Calu3 (cell line): ENCODE results near the gene CDH4. TPM values are rescaled to one million over a fixed set of nuclear protein-coding genes. Genes with fewer than 3 reads are reported as not detected.

ENCODE experiments used
- BruUV-seq: library from RNA; stranded (reverse); fragments of 400-500 nt; replicated peaks from 2 replicates; lab custom pipeline; 2021; lab: Mats Ljungman, UMichigan
- CTCF ChIA-PET: fragments of 300-600 bp; sonication (Branson Sonifier 250); formaldehyde crosslinking; loops from one replicate; lab custom pipeline; 2022; ENCODE audit warnings: antibody characterized with exemption; lab: Charles Lee
- DNase-seq: peaks from one replicate; pipeline ENCODE4 v3.0.0; 2022
- H3K27ac Mint-ChIP-seq: one replicate; pipeline ENCODE4 v1.8.0; 2022; ENCODE audit warnings: mixed read lengths; ENCODE audit not compliant: unreplicated experiment
- H3K27me3 Mint-ChIP-seq: one replicate; pipeline ENCODE4 v1.8.0; 2022; ENCODE audit warnings: mixed read lengths; ENCODE audit not compliant: unreplicated experiment
- H3K36me3 Mint-ChIP-seq: one replicate; pipeline ENCODE4 v1.8.0; 2022; ENCODE audit warnings: mild to moderate bottlenecking, moderate library complexity, mixed read lengths; ENCODE audit not compliant: insufficient read depth, unreplicated experiment
- H3K4me1 Mint-ChIP-seq: one replicate; pipeline ENCODE4 v1.8.0; 2022; ENCODE audit warnings: mild to moderate bottlenecking, low read depth, mixed read lengths; ENCODE audit not compliant: unreplicated experiment
- H3K4me3 Mint-ChIP-seq: one replicate; pipeline ENCODE4 v1.8.0; 2022; ENCODE audit warnings: mild to moderate bottlenecking, low read depth, moderate library complexity, mixed read lengths; ENCODE audit not compliant: unreplicated experiment
- H3K9me3 Mint-ChIP-seq: one replicate; pipeline ENCODE4 v1.8.0; 2022; ENCODE audit warnings: low read depth, mixed read lengths; ENCODE audit not compliant: unreplicated experiment
- intact Hi-C: fragments of 100-400 bp; cut with micrococcal nuclease; formaldehyde crosslinking; loops from one replicate; pipeline ENCODE4 v1.10.0; 2022; ENCODE audit not compliant: unreplicated experiment
- total RNA-seq: library from RNA; stranded (reverse); gene quantifications from 2 replicates; pipeline ENCODE4 v1.2.3, GENCODE V29; 2022
- TF ChIP-seq, protein P1 (sequence below): fragments of 200-600 bp; IDR thresholded peaks from one replicate; pipeline ENCODE4 v1.8.0; 2022; ENCODE audit warnings: antibody characterized with exemption; ENCODE audit not compliant: unreplicated experiment

Gene CDH4
- total RNA-seq, 1 experiment from 2014 or later = not detected

DNA sequence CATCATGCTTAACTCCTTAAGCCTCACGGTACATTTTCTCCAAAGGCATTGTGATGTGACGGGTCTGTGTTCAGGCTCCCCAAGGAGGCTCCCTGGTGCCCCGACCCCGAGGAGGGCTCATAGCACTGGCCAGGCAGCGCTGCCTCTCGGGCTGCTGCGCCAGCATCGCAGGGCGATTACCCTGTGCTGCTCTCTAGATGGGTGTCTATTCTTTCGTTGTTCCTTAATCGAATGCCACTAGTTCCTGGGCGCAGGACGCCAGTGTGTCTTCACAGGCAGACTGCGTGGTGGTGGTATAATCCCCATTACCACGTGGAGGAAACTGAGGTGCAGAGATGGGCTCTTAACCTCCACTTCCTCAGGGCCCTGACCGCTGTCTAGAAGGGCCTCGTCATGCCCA lies 267.4 kb downstream of the CDH4 start:
- H3K27me3 Mint-ChIP-seq = peaks cover 34% of the 10 kb centered on the region
- H3K36me3 Mint-ChIP-seq = no peaks in the 10 kb centered on the region
- peaks cover 10% of the 10 kb centered on the region for H3K9me3 Mint-ChIP-seq
- CTCF ChIA-PET = no interaction called here
- TF ChIP-seq, protein P1, sequence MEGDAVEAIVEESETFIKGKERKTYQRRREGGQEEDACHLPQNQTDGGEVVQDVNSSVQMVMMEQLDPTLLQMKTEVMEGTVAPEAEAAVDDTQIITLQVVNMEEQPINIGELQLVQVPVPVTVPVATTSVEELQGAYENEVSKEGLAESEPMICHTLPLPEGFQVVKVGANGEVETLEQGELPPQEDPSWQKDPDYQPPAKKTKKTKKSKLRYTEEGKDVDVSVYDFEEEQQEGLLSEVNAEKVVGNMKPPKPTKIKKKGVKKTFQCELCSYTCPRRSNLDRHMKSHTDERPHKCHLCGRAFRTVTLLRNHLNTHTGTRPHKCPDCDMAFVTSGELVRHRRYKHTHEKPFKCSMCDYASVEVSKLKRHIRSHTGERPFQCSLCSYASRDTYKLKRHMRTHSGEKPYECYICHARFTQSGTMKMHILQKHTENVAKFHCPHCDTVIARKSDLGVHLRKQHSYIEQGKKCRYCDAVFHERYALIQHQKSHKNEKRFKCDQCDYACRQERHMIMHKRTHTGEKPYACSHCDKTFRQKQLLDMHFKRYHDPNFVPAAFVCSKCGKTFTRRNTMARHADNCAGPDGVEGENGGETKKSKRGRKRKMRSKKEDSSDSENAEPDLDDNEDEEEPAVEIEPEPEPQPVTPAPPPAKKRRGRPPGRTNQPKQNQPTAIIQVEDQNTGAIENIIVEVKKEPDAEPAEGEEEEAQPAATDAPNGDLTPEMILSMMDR = no peak
- DNase-seq = no peak
- no peaks in the 10 kb centered on the region for H3K4me1 Mint-ChIP-seq
- intact Hi-C loops = no loop called here
- H3K27ac Mint-ChIP-seq = no peak overlapping the region
- no TSS peak for BruUV-seq
- H3K4me3 Mint-ChIP-seq = no peak overlapping the region

DNA sequence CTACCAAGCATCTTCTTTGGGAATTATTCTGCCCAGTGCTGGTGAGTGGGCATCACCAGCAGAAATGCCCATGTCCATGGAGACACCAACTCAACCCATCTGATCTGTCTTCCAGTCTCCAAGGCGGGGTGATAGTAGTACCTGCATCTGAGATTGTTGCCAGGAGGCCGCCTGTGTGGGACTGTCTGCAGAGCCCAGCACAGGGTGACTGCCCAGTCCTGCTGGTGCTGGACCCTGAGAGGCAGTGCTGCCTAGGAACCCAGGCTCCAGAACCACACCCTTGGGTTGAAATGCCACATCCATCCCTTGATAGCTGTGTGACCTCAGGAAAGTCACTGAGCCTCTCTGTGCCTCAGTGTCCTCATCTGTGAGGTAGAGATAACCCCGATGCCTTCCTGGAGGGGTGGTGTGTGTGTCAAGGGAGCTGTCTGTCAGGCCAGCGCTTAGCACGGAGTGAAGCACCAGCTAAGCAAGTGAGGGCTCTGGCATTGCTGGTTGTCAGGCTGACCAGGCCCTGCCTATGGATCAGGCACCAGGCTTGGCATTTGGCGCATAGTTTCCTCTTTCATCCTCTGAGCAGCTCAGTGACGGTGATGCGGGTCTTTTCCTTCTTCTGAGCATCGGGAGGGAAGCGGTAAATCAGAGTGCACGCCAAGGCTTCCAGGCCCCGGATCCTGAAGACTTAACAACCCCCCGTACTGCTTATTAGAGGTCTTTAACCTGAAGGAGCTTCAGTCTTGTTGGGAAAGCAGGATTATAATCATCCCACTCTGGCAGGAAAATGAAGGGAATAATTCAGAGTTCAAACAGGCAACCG lies 268.2 kb downstream of the CDH4 start:
- no peak for DNase-seq
- no peaks in the 10 kb centered on the region for H3K4me1 Mint-ChIP-seq
- peaks cover 32% of the 10 kb centered on the region for H3K27me3 Mint-ChIP-seq
- no TSS peak for BruUV-seq
- intact Hi-C loops = no loop called here
- TF ChIP-seq, protein P1 = no peak
- CTCF ChIA-PET = no interaction called here
- no peak overlapping the region for H3K4me3 Mint-ChIP-seq
- no peak overlapping the region for H3K27ac Mint-ChIP-seq
- H3K9me3 Mint-ChIP-seq = peaks cover 10% of the 10 kb centered on the region
- no peaks in the 10 kb centered on the region for H3K36me3 Mint-ChIP-seq

DNA sequence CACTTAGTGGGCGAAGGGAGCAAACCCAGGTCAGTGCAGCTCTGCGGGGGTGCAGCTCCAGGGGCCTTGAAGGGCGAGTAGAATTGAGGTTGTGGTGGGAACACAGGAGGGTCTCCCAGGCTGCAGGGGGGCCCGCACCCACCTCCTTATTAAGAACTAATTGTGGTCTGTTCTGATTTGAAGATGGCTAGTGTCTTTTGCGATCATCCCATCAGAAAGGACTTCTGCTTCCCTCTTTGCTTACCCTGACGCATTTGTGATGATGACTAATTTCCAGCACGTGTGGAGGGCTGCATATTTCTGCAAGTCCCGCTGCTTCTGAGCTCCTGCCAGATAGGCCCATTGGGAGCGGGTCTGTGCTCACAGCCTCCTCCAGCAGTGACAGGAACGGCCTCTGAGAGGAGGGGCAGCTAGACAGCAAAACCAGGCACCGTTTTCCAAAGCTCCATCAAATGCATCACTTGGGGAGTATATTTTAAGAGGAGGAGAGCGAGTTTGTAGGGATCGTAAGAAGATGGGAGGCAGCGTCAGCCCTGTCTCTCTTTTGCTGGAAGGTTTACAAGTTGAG lies 268.9 kb downstream of the CDH4 start:
- Mint-ChIP-seq H3K27me3 (peaks cover 25% of the 10 kb centered on the region), H3K4me3 (no peak overlapping the region), H3K36me3 (peaks cover 4% of the 10 kb centered on the region), H3K4me1 (no peaks in the 10 kb centered on the region), H3K27ac (no peak overlapping the region), H3K9me3 (peaks cover 10% of the 10 kb centered on the region)
- CTCF ChIA-PET = no interaction called here
- DNase-seq = no peak
- intact Hi-C loops = no loop called here
- TF ChIP-seq, protein P1 = no peak
- no TSS peak for BruUV-seq

DNA sequence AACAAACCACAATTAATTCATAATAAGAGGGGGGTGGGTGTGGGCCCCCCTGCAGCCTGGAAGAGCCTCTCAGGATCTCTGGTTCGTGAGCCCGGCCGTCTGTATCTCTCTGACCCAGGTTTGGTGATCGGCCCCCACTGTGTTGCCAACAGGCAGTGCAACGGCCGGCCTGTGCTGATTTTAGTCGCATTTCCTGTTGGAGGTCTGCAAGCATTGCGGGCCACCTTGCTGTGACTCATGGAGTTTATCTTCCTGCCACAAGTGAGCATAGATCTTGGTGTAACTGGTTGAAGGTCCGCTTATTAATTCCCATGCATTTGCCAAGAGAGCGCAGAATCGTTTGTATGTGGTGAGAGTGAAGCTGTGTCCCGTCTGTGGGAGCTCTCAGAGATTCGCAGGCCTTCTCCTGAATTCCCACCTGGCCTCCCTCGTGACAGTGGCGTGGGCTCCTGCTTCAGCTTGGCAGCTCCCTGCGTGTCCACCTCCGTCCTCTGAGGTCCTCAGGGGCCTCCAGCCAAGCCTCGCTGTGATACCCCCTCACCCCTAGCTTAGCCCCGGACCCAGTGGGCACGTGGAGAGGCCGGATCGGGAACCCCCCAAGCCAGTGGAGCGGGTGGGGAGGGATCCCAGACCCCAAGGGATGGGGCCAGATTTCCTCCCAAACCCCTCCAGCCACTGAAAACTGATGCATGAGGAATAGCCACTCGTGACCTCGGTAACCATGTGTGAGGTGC lies 269.8 kb downstream of the CDH4 start:
- Mint-ChIP-seq H3K4me3 (no peak overlapping the region), H3K27me3 (peaks cover 17% of the 10 kb centered on the region), H3K9me3 (peaks cover 10% of the 10 kb centered on the region), H3K27ac (no peak overlapping the region), H3K36me3 (peaks cover 5% of the 10 kb centered on the region), H3K4me1 (no peaks in the 10 kb centered on the region)
- CTCF ChIA-PET = no interaction called here
- BruUV-seq = no TSS peak
- intact Hi-C loops = no loop called here
- no peak for DNase-seq
- TF ChIP-seq, protein P1 = no peak
